Measurements from ENCODE around the gene CCDC149.

Gene CCDC149

DNA sequence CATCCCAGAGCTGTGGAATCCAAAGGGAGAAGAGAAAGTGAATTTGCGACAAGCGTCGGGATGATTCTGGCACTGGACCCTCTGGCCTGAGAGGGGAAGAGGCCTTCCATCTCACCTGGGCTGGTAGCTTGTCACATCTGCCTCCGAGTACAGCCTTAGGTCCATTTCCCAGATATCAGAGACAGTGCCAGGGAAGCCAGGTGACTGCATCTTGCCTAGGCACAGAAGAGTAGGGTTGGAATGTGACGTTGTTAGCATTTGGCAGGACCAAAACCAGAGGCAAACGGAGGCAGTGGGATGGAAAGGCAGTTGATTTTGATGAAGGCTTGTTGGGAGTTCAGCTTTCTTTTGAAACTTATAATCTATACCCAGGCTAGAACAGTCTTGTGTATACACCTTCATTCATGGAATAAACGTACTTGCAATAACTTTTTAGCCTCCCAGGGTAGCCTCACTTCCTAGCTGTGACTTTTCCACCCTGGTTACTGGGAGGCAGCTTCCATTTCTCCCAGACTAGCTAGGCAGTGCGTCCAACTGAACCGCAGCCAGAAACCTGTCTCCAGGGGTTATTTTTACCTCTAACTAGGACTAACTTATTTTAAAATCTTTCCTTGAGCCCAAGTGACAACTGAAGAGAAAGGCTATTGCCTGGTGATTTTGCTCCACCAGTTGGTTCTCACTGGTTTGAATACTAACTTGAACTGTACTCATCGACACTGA lies 111.5 kb downstream of the CCDC149 start:
- TF ChIP-seq, protein P1, sequence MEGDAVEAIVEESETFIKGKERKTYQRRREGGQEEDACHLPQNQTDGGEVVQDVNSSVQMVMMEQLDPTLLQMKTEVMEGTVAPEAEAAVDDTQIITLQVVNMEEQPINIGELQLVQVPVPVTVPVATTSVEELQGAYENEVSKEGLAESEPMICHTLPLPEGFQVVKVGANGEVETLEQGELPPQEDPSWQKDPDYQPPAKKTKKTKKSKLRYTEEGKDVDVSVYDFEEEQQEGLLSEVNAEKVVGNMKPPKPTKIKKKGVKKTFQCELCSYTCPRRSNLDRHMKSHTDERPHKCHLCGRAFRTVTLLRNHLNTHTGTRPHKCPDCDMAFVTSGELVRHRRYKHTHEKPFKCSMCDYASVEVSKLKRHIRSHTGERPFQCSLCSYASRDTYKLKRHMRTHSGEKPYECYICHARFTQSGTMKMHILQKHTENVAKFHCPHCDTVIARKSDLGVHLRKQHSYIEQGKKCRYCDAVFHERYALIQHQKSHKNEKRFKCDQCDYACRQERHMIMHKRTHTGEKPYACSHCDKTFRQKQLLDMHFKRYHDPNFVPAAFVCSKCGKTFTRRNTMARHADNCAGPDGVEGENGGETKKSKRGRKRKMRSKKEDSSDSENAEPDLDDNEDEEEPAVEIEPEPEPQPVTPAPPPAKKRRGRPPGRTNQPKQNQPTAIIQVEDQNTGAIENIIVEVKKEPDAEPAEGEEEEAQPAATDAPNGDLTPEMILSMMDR (IDR thresholded peaks at IDR 0.05; ENCODE audit: low read length, missing control alignments): no peak
- H3K4me3 ChIP-seq (replicated peaks; ENCODE audit: low read depth, low read length): no peak overlapping the region
- DNase-seq (ENCODE audit: low read depth): no peak

- no peak for DNase-seq (ENCODE audit: low read depth)
- peak overlapping the region; percentile 36 for H3K4me3 ChIP-seq (replicated peaks; ENCODE audit: low read depth, low read length)
- TF ChIP-seq, protein P1 (IDR thresholded peaks at IDR 0.05; ENCODE audit: low read length, missing control alignments): no peak
Measured at GRCh38 chr4:24800325-24800895, 112.4 kb downstream of the CCDC149 start.

GRCh38 chr4:24799544-24800324 lies 113.1 kb downstream of the CCDC149 start:
- no peak for DNase-seq (ENCODE audit: low read depth)
- TF ChIP-seq, protein P1 (IDR thresholded peaks at IDR 0.05; ENCODE audit: low read length, missing control alignments): no peak
- H3K4me3 ChIP-seq (replicated peaks; ENCODE audit: low read depth, low read length): peak overlapping the region; percentile 36

DNA sequence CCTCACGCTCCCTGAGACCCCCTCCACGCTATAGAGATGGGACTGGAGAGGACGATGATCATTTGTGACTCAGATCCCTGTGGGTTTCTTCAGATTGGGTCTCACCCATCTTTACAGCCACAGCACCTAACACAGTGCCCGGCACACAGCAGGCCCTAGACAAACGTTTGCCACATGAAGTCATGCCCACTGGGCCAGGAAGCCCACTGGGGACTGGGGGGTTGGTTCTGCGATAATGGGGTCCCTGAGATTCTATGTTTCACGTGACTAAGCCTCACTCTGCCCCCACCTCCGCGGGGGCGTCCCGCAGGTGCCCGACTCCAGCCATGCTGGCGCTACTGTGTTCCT lies 113.7 kb downstream of the CCDC149 start:
- DNase-seq (ENCODE audit: low read depth): no peak
- TF ChIP-seq, protein P1 (IDR thresholded peaks at IDR 0.05; ENCODE audit: low read length, missing control alignments): no peak
- no peak overlapping the region for H3K4me3 ChIP-seq (replicated peaks; ENCODE audit: low read depth, low read length)

DNA sequence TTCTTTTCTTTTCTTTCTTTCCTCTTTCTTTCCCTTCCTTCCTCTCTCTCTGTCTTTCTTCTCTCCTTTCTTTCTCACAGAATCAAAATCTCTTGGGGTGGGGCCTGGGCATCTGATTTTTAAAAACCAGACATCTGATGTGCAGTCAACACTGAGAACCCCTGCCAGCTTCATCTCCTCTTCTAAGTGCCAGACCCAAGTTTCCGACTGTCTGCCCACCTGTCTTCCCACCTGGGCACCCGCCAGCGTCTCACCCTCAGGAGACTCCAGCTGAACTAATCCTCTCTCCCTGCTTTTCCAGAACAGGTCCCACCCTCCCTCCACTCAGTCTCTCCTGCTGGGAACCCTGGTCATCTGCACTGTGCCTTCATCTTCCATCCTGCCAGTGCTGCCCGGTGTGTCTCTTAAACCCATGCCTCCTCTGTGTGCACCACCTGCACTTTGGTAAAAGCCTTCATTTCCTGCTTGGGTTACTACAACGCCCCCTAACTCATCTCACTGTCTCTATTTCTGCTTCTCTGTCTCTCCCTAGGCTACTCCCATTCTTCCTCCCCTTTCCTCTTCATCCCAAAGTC lies 114.7 kb downstream of the CCDC149 start:
- TF ChIP-seq, protein P1 (IDR thresholded peaks at IDR 0.05; ENCODE audit: low read length, missing control alignments): no peak
- DNase-seq (ENCODE audit: low read depth): no peak
- H3K4me3 ChIP-seq (replicated peaks; ENCODE audit: low read depth, low read length): no peak overlapping the region

GRCh38 chr4:24796620-24797019 lies 116.2 kb downstream of the CCDC149 start:
- DNase-seq (ENCODE audit: low read depth): no peak
- TF ChIP-seq, protein P1 (IDR thresholded peaks at IDR 0.05; ENCODE audit: low read length, missing control alignments): no peak
- no peak overlapping the region for H3K4me3 ChIP-seq (replicated peaks; ENCODE audit: low read depth, low read length)
